GM23338 (cell line): ENCODE data around the gene EPHA10. TPM values are rescaled to one million over a fixed set of nuclear protein-coding genes. Genes with fewer than 3 reads are reported as not detected.

ENCODE experiments used
- ATAC-seq: fragments of 200-7000 bp; cut with Tn5 transposase; 3 replicates; pipeline ENCODE4 v1.9.1; 2020
- DNase-seq: peaks from one replicate; pipeline ENCODE4 v3.0.0-alpha.2; 2015; ENCODE audit warnings: low spot score
- H2AFZ ChIP-seq: fragments of 200-600 bp; sonication (generic); 2 replicates; pipeline ENCODE4 v1.8.0; 2016; ENCODE audit warnings: antibody characterized with exemption, mild to moderate bottlenecking, moderate library complexity
- H3F3A ChIP-seq: fragments of 200-600 bp; sonication (generic); replicated peaks from 2 replicates; pipeline ENCODE4 v1.8.0; 2017; ENCODE audit warnings: antibody characterized with exemption, mixed run types, low read depth
- H3K27ac ChIP-seq: fragments of 200-600 bp; sonication (generic); 2 replicates; pipeline ENCODE4 v1.6.1; 2016; ENCODE audit warnings: low read depth
- H3K27me3 ChIP-seq: fragments of 200-600 bp; sonication (generic); 2 replicates; pipeline ENCODE4 v1.8.0; 2016; ENCODE audit warnings: mild to moderate bottlenecking, mixed run types, moderate library complexity; ENCODE audit not compliant: insufficient read depth
- H3K36me3 ChIP-seq: fragments of 200-600 bp; sonication (generic); 2 replicates; pipeline ENCODE4 v1.8.0; 2016; ENCODE audit warnings: mild to moderate bottlenecking; ENCODE audit not compliant: insufficient read depth
- H3K4me1 ChIP-seq: fragments of 200-600 bp; sonication (generic); 2 replicates; pipeline ENCODE4 v1.8.0; 2016; ENCODE audit warnings: mild to moderate bottlenecking, moderate library complexity; ENCODE audit not compliant: insufficient read depth
- H3K4me2 ChIP-seq: fragments of 200-600 bp; sonication (generic); 2 replicates; pipeline ENCODE4 v1.7.1; 2017; ENCODE audit warnings: mixed run types
- H3K4me3 ChIP-seq: fragments of 200-600 bp; sonication (generic); 2 replicates; pipeline ENCODE4 v1.6.1; 2016; ENCODE audit warnings: mixed run types
- H3K79me2 ChIP-seq: fragments of 200-600 bp; sonication (generic); replicated peaks from 2 replicates; pipeline ENCODE4 v1.8.0; 2017; ENCODE audit warnings: mild to moderate bottlenecking; ENCODE audit not compliant: insufficient read depth
- H3K9me2 ChIP-seq: fragments of 200-600 bp; sonication (generic); 2 replicates; pipeline ENCODE4 v1.8.0; 2017; ENCODE audit not compliant: insufficient read depth
- H4K20me1 ChIP-seq: fragments of 200-600 bp; sonication (generic); replicated peaks from 2 replicates; pipeline ENCODE4 v1.8.0; 2017; ENCODE audit warnings: mild to moderate bottlenecking; ENCODE audit not compliant: insufficient read depth
- H3K27ac Mint-ChIP-seq: 2 replicates; pipeline ENCODE4 v1.8.0; 2020; ENCODE audit warnings: inconsistent platforms, mild to moderate bottlenecking, moderate library complexity, mixed read lengths
- H3K27me3 Mint-ChIP-seq: 3 replicates; pipeline ENCODE4 v1.8.0; 2022; ENCODE audit warnings: low read depth, mild to moderate bottlenecking, moderate library complexity, mixed read lengths, inconsistent platforms; ENCODE audit not compliant: insufficient read depth, poor library complexity
- H3K36me3 Mint-ChIP-seq: 3 replicates; pipeline ENCODE4 v1.8.0; 2021; ENCODE audit warnings: low read depth, mild to moderate bottlenecking, inconsistent platforms, moderate library complexity, mixed read lengths
- H3K4me1 Mint-ChIP-seq: 3 replicates; pipeline ENCODE4 v1.8.0; 2020; ENCODE audit warnings: mild to moderate bottlenecking, inconsistent platforms, mixed read lengths
- H3K4me3 Mint-ChIP-seq: 3 replicates; pipeline ENCODE4 v1.8.0; 2021; ENCODE audit warnings: moderate library complexity, mild to moderate bottlenecking, inconsistent platforms, mixed read lengths
- H3K9me3 Mint-ChIP-seq: 3 replicates; pipeline ENCODE4 v1.8.0; 2020; ENCODE audit warnings: moderate library complexity, mild to moderate bottlenecking, inconsistent platforms, mixed read lengths
- CREB1 ChIP-seq: fragments of 250-450 bp; sonication (Bioruptor Pico); IDR thresholded peaks from 2 replicates; pipeline ENCODE4 v1.5.0; 2020; ENCODE audit warnings: low read depth, mild to moderate bottlenecking, moderate library complexity
- CTCF ChIP-seq, 2 experiments: fragments of 200-600 bp in 1 of 2; sonication (generic) in 1 of 2; conservative IDR thresholded peaks; 2 replicates each; pipeline versions ENCODE4 v1.5.1 to v1.6.1; 2016 to 2017; ENCODE audit warnings: antibody characterized with exemption in 2 of 2, low read depth in 2 of 2, mild to moderate bottlenecking in 2 of 2, moderate library complexity in 1 of 2
- ETS1 ChIP-seq: IDR thresholded peaks from 2 replicates; pipeline ENCODE4 v1.6.1; 2016; ENCODE audit warnings: antibody characterized with exemption
- EZH2 ChIP-seq: fragments of 200-600 bp; sonication (generic); IDR thresholded peaks from one replicate; pipeline ENCODE4 v1.8.0; 2017; ENCODE audit warnings: antibody characterized with exemption, mild to moderate bottlenecking, low read depth; ENCODE audit not compliant: unreplicated experiment
- EZH2phosphoT487 ChIP-seq: fragments of 200-600 bp; sonication (generic); IDR thresholded peaks from one replicate; pipeline ENCODE4 v1.8.1; 2018; ENCODE audit warnings: antibody characterized with exemption; ENCODE audit not compliant: unreplicated experiment
- NANOG ChIP-seq: IDR thresholded peaks from 2 replicates; pipeline ENCODE4 v1.6.1; 2016; ENCODE audit warnings: antibody characterized with exemption, borderline replicate concordance
- POLR2AphosphoS5 ChIP-seq: IDR thresholded peaks from 2 replicates; pipeline ENCODE4 v1.6.1; 2016; ENCODE audit warnings: antibody characterized with exemption, low read depth
- REST ChIP-seq: IDR thresholded peaks from one replicate; pipeline ENCODE4 v1.6.1; 2018; ENCODE audit warnings: antibody characterized with exemption; ENCODE audit not compliant: unreplicated experiment
- polyA plus RNA-seq: library from polyadenylated mRNA; unstranded; fragments of >200 nt; fragmentation: Nextera tagmentation; extraction: Ambion mirVana; gene quantifications from 2 replicates; pipeline ENCODE4 v1.2.1, GENCODE V29; 2016
- total RNA-seq: library from RNA; depleted of rRNA; stranded (reverse); fragments of >200 nt; shearing (Covaris generic); gene quantifications from 2 replicates; pipeline ENCODE4 v1.2.3, GENCODE V29; 2014

Gene EPHA10
- total and polyA plus RNA-seq, 2 experiments from 2014 or later, result 0.76 to 2.4 TPM

GRCh38 chr1:37802439-37802838 is 37.5 kb upstream of the EPHA10 start (continued):
- TF ChIP-seq REST, result no peak
- no peak for TF ChIP-seq EZH2phosphoT487
- no peak for TF ChIP-seq ETS1
- no peak for TF ChIP-seq POLR2AphosphoS5
- TF ChIP-seq EZH2, result no peak
- TF ChIP-seq CREB1 (CRISPR knock-in tag), result no peak
- no peak for TF ChIP-seq NANOG

- H3K4me3 ChIP-seq, result no peak overlapping the region
- ATAC-seq, result no peak
- Mint-ChIP-seq H3K27ac (no peak overlapping the region), H3K27me3 (peaks cover 23% of the 10 kb centered on the region), H3K9me3 (no peaks in the 10 kb centered on the region), H3K4me3 (no peak overlapping the region), H3K4me1 (peaks cover 12% of the 10 kb centered on the region), H3K36me3 (peaks cover 34% of the 10 kb centered on the region)
- H3K27ac ChIP-seq, result no peak overlapping the region
- no peak overlapping the region for H3K4me2 ChIP-seq
- no peak for TF ChIP-seq EZH2phosphoT487
- no peak for TF ChIP-seq CTCF (conservative IDR thresholded peaks at IDR 0.05; ENCODE audit: low read depth in 2 of 2)
- TF ChIP-seq POLR2AphosphoS5, result no peak
- peaks cover 14% of the 10 kb centered on the region; the same call in 1 of the 2 replicates for H3F3A ChIP-seq
- DNase-seq, result no peak
- peaks cover 6% of the 10 kb centered on the region for H3K4me1 ChIP-seq
- H3K27me3 ChIP-seq, result peaks cover 27% of the 10 kb centered on the region
- peaks cover 2% of the 10 kb centered on the region; the same call in 1 of the 2 replicates for H3K36me3 ChIP-seq
- no peaks in the 10 kb centered on the region for H3K79me2 ChIP-seq
- H3K9me2 ChIP-seq, result no peaks in the 10 kb centered on the region
- peaks cover 9% of the 10 kb centered on the region; the same call in 1 of the 2 replicates for H4K20me1 ChIP-seq
- H2AFZ ChIP-seq, result no peak overlapping the region
Measured at GRCh38 chr1:37797750-37798345, 32.9 kb upstream of the EPHA10 start.
